Hindlimb muscle (tissue), 1 donor: ENCODE data around the gene STARD7. TPM values are rescaled to one million over a fixed set of nuclear protein-coding genes. Genes with fewer than 3 reads are reported as not detected.
"Not testable (repeated sequence)": the region's sequence is repeated elsewhere in the genome, so short reads cannot be mapped to it uniquely, and the experiment has no call there.

ENCODE experiments used
- DNase-seq: peaks from one replicate; pipeline ENCODE4 v3.0.0-alpha.2; 2013
- polyA plus RNA-seq: library from polyadenylated mRNA; unstranded; fragments of 120-200 nt; gene quantifications from one replicate; pipeline ENCODE4 v1.2.1, GENCODE V29; 2013; ENCODE audit not compliant: insufficient read length

The STARD7 gene
- polyA plus RNA-seq, 1 donor, result 123 TPM

DNA sequence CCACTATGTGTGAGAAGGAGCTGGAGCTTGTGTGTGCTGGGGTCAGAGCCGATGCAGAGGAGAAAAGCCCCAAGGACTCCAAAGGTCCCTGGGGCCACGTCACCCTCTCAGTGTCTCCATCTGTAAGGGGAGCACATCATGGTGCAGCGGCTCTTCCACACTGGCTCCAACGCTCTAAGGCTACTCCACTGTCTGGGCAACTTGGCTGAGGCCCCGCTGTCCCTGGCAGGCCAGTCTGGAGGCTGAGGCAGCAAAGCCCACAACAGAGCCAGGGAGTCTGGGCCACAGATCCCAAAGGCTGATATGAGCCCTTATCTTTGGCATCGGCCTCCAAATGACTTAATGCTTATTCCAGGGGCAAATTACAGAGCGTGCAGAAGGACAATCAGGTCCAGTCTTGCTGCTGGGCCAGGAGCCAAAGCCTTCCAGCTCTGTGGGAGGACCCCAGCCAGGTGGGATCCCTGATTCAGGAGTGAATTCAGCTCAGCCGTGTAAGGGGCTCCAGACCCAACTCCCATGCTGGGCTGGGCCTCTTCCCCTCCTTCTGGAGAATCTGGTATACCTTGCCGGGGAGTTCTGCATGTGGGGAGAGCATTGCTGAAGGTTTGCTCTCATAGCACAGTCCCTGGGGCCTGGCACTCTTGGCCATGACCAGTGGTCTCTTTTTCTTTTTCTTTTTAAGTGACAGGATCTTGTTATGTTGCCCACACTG is 61.6 kb downstream of the STARD7 start:
- DNase-seq, result no peak

DNA sequence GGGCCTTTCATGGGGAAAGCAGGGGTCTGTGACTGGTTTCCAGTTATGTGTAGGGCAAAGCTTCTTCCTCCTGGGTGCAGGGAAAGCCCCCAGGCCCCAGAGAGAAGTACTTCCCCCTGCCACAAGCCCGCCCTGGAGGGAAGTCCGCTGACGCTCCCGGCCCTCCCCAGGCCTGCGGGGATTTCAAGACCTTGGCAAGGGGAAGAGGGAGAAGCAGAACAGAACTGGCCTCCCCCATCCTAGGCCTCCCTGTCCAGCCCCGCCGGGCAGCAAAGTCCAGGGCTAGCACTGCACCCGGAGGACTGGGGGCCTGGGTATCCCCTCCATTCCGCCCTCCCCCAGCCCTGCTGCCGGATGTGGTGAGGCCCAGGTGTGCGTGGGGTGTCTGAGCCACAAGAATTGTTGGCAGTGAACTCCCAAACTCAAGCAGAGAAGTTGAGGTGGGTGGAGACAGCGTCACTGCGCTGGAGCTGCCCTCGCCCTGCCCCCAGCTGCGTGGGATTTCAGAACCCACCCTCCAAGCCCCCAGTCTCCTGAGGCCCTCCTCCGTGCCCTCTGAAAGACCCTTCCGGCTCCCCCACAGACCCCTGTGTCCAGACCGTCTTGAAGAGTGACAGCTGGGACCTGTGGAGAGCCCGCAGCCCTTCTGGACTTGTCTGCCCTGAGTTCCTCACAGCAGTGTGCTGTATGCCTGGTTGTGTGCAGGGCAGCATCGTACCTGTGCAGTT is 62.3 kb downstream of the STARD7 start:
- peak; percentile 38 for DNase-seq

- DNase-seq, result no peak
Measured at GRCh38 chr2:96145848-96146152, 62.8 kb downstream of the STARD7 start.

GRCh38 chr2:96145036-96145847 is 63.4 kb downstream of the STARD7 start, which contains the start of gene DUSP2:
Gene DUSP2, minus strand, starts transcription at chr2:96145440. Its CDS starts 86 bp downstream, at chr2:96145354.
- peak; percentile 84 for DNase-seq

DNA sequence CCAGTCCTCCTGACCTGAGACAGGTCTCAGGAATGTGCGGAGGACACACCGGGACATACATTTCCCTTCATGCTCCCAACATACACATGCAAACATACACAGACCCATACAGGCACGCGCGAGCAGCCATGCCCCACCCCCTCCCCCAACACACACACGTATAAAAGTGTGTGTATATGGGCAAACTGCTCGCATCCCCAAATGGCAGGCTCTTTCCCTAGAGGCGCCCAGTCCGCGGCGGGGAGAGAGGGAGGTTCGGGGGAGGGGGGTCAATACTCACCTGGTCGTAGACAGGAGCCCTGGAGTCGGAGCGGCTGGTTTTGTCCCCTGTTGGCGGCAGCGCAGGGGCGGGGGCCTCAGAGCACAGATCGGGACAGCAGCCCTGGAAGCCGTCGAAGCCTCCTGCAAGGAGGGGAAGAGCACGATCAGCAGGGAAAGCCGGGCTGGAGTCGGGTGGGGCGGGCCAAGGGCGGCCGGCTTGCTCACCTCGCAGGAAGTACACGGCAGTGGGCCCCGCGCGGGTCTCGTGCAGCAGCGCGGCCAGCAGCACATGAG is 64.1 kb downstream of the STARD7 start:
- DNase-seq, result no peak

- no peak for DNase-seq
Measured at GRCh38 chr2:96143848-96144480, 64.7 kb downstream of the STARD7 start.

GRCh38 chr2:96143231-96143847 is 65.3 kb downstream of the STARD7 start:
- DNase-seq, result no peak

DNA sequence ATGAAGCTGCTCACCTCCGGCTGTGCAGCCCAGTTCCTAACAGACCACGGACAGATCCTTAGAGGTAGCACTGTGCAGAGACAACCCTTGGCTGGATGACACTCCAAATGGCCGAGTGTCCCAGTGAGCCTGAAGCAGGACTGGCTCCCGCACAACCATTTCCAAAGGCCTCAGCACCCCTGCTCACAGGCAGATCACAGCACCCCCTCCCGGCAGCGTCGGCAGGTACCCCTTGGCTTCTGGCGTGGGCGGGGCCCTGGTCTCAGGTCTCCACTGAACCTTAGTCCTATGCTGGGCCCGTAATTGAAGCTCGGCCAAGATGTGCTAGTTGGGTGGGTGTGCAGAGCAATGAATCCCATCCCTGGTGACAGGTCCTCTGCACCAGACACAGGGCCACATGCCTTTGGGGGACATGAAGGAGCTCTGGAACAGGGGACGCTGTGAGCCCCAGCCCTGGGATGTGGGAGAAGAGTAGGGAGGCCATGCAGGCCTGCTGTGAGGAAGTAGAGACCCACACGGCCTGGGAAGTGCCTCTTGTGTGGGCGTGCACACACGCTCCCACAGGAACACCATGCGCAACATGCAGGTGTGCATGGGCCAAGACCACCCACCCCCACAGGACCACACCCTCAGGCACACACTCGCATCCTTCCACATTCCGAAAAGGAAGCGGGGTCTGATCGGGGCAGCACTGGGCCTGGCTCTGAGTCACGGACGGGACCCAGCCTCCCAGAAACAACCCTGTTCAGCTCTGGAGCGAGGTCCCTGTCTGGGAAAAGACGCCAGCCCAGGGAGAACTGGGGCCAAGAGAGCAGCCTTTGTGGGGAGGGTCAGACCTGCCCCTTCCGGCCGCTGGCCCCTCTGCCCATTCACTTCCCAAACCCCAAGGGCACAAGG is 66.2 kb downstream of the STARD7 start:
- no peak for DNase-seq

GRCh38 chr2:96141624-96141967 is 67.0 kb downstream of the STARD7 start:
- DNase-seq, result not testable (repeated sequence)

- DNase-seq, result no peak
Measured at GRCh38 chr2:96140941-96141623, 67.5 kb downstream of the STARD7 start.

- DNase-seq, result no peak
Measured at GRCh38 chr2:96139181-96139758, 69.4 kb downstream of the STARD7 start.

GRCh38 chr2:96138179-96139145 is 70.2 kb downstream of the STARD7 start, which contains the start of gene ASTL:
Gene ASTL, minus strand, starts transcription at chr2:96138502. Its CDS starts 66 bp downstream, at chr2:96138436.
- DNase-seq, result no peak

GRCh38 chr2:96137321-96138178 is 71.1 kb downstream of the STARD7 start:
- no peak for DNase-seq

GRCh38 chr2:96136129-96136720 is 72.4 kb downstream of the STARD7 start:
- DNase-seq, result no peak

DNA sequence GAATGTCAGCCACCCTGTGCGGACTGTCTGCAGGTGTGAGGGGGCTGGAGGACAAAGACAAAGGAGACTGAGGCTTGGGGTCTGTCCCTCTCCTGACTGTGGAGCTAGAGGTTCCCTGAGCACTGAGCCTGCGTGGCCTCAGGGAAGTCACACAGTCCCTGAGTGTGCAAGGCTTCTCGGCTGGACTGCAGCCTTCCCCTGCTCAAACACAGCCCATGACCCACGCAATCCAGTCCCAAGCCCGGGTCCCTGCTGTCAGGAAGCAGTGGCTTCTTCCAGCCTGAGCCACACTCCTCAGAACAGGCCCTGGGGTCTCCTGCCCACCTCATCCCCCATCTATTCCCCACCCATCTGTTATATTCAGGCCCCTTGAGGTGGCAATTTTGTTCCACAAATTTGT is 73.0 kb downstream of the STARD7 start:
- no peak for DNase-seq

DNA sequence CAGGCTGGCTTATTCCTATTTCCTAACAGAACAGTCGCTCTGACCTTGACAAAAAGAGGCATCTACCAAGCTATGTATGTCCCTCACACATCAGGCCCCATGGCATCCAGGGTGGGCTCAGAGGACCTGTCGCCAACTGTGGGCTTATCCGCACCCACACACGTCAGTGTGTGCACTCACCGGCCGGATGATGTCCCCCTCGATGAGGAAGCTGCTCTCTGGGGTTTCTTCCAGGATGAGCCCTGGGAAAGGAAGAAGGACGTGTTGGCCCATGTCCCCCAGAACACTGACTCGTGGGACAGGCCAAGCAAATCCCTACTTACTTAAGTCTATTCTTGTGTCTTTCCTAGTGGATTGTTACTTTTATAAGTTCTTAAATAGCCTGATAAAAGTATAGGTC is 73.5 kb downstream of the STARD7 start:
- no peak for DNase-seq
